Measurements from ENCODE around the gene ARHGAP18. TPM values are rescaled to one million over a fixed set of nuclear protein-coding genes. Genes with fewer than 3 reads are reported as not detected.

The ARHGAP18 gene
- total RNA-seq, 1 donor from 2014 or later = 5.6 TPM

DNA sequence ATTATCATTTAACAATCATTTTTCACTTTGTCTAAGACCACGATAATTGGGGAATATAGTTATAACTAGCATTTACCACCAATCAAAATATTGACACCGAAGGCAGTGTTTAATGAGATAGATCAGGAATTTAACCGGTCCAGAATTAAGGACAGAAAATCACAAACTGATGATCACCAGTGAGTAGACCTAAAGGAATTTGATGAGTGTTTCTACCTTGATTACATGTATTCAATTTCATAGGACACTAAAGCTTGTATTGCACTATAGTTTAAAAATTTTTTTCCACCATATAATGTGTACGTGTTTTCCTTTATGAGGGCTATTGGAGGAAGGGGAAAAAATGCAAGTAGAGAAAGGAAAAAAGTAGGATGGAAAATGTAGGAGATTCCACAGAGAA is 22.6 kb upstream of the ARHGAP18 start:
- Histone ChIP-seq H3K4me1 (no peaks in the 10 kb centered on the region), H3K27me3 (ENCODE audit: low read depth) (no peaks in the 10 kb centered on the region), H3K36me3 (no peaks in the 10 kb centered on the region), H3K4me3 (no peak overlapping the region), H3K9me3 (replicated peaks) (no peaks in the 10 kb centered on the region), H3K27ac (replicated peaks) (no peak overlapping the region)
- TF ChIP-seq, protein P1, sequence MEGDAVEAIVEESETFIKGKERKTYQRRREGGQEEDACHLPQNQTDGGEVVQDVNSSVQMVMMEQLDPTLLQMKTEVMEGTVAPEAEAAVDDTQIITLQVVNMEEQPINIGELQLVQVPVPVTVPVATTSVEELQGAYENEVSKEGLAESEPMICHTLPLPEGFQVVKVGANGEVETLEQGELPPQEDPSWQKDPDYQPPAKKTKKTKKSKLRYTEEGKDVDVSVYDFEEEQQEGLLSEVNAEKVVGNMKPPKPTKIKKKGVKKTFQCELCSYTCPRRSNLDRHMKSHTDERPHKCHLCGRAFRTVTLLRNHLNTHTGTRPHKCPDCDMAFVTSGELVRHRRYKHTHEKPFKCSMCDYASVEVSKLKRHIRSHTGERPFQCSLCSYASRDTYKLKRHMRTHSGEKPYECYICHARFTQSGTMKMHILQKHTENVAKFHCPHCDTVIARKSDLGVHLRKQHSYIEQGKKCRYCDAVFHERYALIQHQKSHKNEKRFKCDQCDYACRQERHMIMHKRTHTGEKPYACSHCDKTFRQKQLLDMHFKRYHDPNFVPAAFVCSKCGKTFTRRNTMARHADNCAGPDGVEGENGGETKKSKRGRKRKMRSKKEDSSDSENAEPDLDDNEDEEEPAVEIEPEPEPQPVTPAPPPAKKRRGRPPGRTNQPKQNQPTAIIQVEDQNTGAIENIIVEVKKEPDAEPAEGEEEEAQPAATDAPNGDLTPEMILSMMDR (IDR thresholded peaks at IDR 0.05; ENCODE audit: borderline replicate concordance) = no peak
- no peak for DNase-seq
- intact Hi-C loops (cut with micrococcal nuclease) = loop anchor here (5.0 kb wide), 1 partner anchor 135 kb away; no protein-coding TSS in a partner anchor

DNA sequence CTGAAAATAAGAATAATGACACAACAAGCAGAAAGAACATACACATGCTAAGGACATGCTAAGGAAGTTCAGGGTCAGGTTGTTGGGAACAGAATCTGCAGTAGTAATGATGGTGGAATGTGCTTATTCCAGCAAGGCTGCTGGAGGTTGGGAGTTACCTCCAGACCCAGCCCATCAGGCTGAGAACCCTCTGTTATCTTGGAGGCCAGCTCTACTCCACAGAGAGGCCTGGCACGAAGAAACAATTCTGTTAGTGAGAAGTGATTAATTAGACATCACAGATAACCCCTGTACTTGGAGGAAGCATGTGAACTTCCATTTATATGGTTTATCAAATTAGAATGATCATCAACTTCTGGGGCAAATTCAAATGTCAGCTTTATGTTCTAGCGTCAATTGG is 22.1 kb upstream of the ARHGAP18 start:
- peaks cover 2% of the 10 kb centered on the region for H3K4me1 ChIP-seq
- no peak for DNase-seq
- TF ChIP-seq, protein P1 (IDR thresholded peaks at IDR 0.05; ENCODE audit: borderline replicate concordance) = no peak
- H3K27ac ChIP-seq (replicated peaks) = no peak overlapping the region
- no peaks in the 10 kb centered on the region for H3K27me3 ChIP-seq (ENCODE audit: low read depth)
- H3K36me3 ChIP-seq = no peaks in the 10 kb centered on the region
- intact Hi-C loops (cut with micrococcal nuclease) = loop anchor here (5.0 kb wide), 1 partner anchor 135 kb away; no protein-coding TSS in a partner anchor
- H3K4me3 ChIP-seq = no peak overlapping the region
- H3K9me3 ChIP-seq (replicated peaks) = no peaks in the 10 kb centered on the region

DNA sequence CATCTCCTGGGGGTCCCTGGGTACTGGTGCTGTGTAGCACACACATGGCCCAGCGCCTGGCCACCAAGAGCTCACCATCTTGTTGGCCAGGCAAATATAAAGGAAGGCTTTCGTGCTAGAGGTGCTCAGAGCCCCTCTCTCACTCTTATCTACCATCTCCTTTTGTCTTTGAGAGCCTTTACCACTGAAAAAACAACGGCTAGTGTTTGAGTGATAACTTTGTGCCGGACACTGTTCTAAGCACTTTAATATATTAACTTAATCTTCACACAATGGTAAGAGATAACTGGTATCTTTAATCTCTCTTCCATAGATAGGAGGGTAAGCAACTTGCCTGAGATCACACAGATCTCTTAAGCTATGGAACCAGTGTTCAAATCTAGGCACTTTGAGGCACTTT is 21.5 kb upstream of the ARHGAP18 start:
- intact Hi-C loops (cut with micrococcal nuclease) = loop anchor here (5.0 kb wide), 1 partner anchor 134 kb away; no protein-coding TSS in a partner anchor
- H3K4me1 ChIP-seq = peaks cover 8% of the 10 kb centered on the region
- no peaks in the 10 kb centered on the region for H3K9me3 ChIP-seq (replicated peaks)
- no peaks in the 10 kb centered on the region for H3K27me3 ChIP-seq (ENCODE audit: low read depth)
- H3K36me3 ChIP-seq = no peaks in the 10 kb centered on the region
- no peak overlapping the region for H3K27ac ChIP-seq (replicated peaks)
- H3K4me3 ChIP-seq = no peak overlapping the region
- TF ChIP-seq, protein P1 (IDR thresholded peaks at IDR 0.05; ENCODE audit: borderline replicate concordance) = no peak
- no peak for DNase-seq

DNA sequence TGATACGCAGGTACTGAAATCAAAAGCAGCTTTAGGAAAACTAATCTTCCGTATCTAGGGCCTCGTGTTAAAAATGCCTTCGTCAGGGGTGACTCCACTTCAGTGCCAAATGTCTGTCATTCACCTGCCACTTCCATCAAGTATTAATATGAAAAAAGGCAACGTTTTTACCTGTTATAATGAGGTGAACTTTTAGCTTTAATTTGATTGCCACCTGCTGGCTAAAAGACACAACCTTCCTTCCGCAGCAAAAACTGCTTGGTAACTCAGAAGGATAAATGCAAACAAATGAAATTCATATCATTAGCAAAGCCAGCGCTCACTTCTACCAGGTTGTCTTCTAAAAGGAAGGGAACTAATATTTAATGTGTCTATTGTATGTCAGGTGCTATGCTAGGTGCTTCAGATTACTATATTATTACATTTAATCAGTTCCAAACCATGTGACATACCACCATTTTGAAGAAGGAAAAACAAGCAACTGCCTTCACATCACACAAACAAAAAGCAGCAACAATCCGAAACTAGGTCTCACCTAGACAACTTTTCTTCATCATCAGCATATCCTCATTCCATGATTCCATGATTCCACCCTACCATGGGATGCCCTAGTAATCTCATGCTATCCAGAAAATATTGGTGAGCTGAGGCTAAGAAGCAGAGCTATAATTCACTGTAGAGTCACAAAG is 20.6 kb upstream of the ARHGAP18 start:
- Histone ChIP-seq H3K27ac (replicated peaks) (no peak overlapping the region), H3K4me1 (peaks cover 16% of the 10 kb centered on the region), H3K27me3 (ENCODE audit: low read depth) (no peaks in the 10 kb centered on the region), H3K9me3 (replicated peaks) (no peaks in the 10 kb centered on the region), H3K4me3 (no peak overlapping the region), H3K36me3 (no peaks in the 10 kb centered on the region)
- intact Hi-C loops (cut with micrococcal nuclease) = loop anchor here (5.0 kb wide), 1 partner anchor 133 kb away; no protein-coding TSS in a partner anchor
- TF ChIP-seq, protein P1 (IDR thresholded peaks at IDR 0.05; ENCODE audit: borderline replicate concordance) = peak; percentile 70
- no peak for DNase-seq

DNA sequence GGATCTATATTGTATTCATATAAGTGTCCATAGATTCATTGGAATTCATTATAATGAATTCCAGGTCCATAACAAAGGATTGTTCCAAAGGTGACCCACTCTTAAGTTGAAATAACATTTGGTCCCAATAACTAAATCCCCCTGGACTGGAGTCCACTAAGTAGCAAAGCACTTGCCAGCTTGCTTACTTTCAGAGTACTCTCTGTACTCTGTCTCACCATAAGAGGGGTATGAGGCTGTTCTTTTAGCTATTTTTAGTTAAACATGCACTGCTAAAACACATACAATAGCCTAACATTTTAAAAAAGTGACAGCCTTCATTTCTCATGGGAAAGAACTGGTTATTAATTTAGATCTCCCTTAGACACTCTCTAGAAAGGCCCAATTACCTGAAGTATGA is 16.7 kb upstream of the ARHGAP18 start:
- intact Hi-C loops (cut with micrococcal nuclease) = no loop called here
- TF ChIP-seq, protein P1 (IDR thresholded peaks at IDR 0.05; ENCODE audit: borderline replicate concordance) = no peak
- no peak overlapping the region for H3K27ac ChIP-seq (replicated peaks)
- H3K27me3 ChIP-seq (ENCODE audit: low read depth) = no peaks in the 10 kb centered on the region
- no peaks in the 10 kb centered on the region for H3K9me3 ChIP-seq (replicated peaks)
- H3K36me3 ChIP-seq = no peaks in the 10 kb centered on the region
- no peak for DNase-seq
- H3K4me3 ChIP-seq = no peak overlapping the region
- peaks cover 23% of the 10 kb centered on the region for H3K4me1 ChIP-seq
